WTC11 (cell line): ENCODE results near the gene ZNF614.

Experiments used
- CTCF ChIP-seq: fragments of 200-600 bp; IDR thresholded peaks from 2 replicates; pipeline ENCODE4 v1.8.0; 2022; ENCODE audit warnings: antibody characterized with exemption
- E2F1 ChIP-seq: sonication (generic); formaldehyde crosslinking; IDR thresholded peaks from 2 replicates; pipeline ENCODE4 v1.8.0; 2022; ENCODE audit warnings: mild to moderate bottlenecking, missing genetic modification reagents
- E2F4 ChIP-seq: sonication (generic); formaldehyde crosslinking; IDR thresholded peaks from 2 replicates; pipeline ENCODE4 v1.8.1; 2022; ENCODE audit warnings: low read depth, mild to moderate bottlenecking, moderate library complexity, missing genetic modification reagents, borderline replicate concordance
- ESRRA ChIP-seq: sonication (generic); formaldehyde crosslinking; IDR thresholded peaks from 2 replicates; pipeline ENCODE4 v1.8.1; 2022; ENCODE audit warnings: mild to moderate bottlenecking, missing genetic modification reagents, borderline replicate concordance
- ETV6 ChIP-seq: sonication (generic); formaldehyde crosslinking; IDR thresholded peaks from 2 replicates; pipeline ENCODE4 v1.8.1; 2022; ENCODE audit warnings: mild to moderate bottlenecking, missing genetic modification reagents
- IRF1 ChIP-seq: sonication (generic); formaldehyde crosslinking; IDR thresholded peaks from 2 replicates; pipeline ENCODE4 v1.8.0; 2023; ENCODE audit warnings: missing genetic modification reagents
- MLX ChIP-seq: sonication (generic); formaldehyde crosslinking; IDR thresholded peaks from 2 replicates; pipeline ENCODE4 v1.8.1; 2023; ENCODE audit warnings: mild to moderate bottlenecking, missing genetic modification reagents, moderate library complexity
- NFYB ChIP-seq: sonication (generic); formaldehyde crosslinking; conservative IDR thresholded peaks from 2 replicates; pipeline ENCODE4 v1.8.0; 2022; ENCODE audit warnings: low read depth, missing genetic modification reagents
- USF2 ChIP-seq: sonication (generic); formaldehyde crosslinking; IDR thresholded peaks from 2 replicates; pipeline ENCODE4 v1.8.1; 2023; ENCODE audit warnings: mild to moderate bottlenecking, missing genetic modification reagents, moderate library complexity
- ZNF121 ChIP-seq: sonication (generic); formaldehyde crosslinking; IDR thresholded peaks from 2 replicates; pipeline ENCODE4 v1.8.0; 2023; ENCODE audit warnings: missing genetic modification reagents
- ZNF317 ChIP-seq: sonication (generic); formaldehyde crosslinking; IDR thresholded peaks from 2 replicates; pipeline ENCODE4 v1.8.1; 2023; ENCODE audit warnings: low read depth, mild to moderate bottlenecking, moderate library complexity, missing genetic modification reagents, borderline replicate concordance
- ZNF425 ChIP-seq: fragments of 250-450 bp; sonication (Bioruptor Pico); conservative IDR thresholded peaks from 2 replicates; pipeline ENCODE4 v1.9.0; 2021; ENCODE audit warnings: mild to moderate bottlenecking

GRCh38 chr19:51971624-51972023 lies 56.6 kb downstream of the ZNF614 start:
- TF ChIP-seq IRF1 (CRISPR knock-in tag) (no peak), CTCF (no peak), E2F4 (CRISPR knock-in tag) (no peak), USF2 (no peak), E2F1 (CRISPR knock-in tag) (no peak), ESRRA (no peak), ZNF425 (CRISPR knock-in tag) (no peak), ETV6 (no peak), NFYB (CRISPR knock-in tag) (no peak), ZNF121 (CRISPR knock-in tag) (no peak), MLX (CRISPR knock-in tag) (no peak), ZNF317 (CRISPR knock-in tag) (no peak)
